ENCODE measurements around the gene AP3S2.
A peak's percentile ranks its signal among the peaks of the same experiment; 100 is the strongest.
"Not testable (repeated sequence)": the region's sequence is repeated elsewhere in the genome, so short reads cannot be mapped to it uniquely, and the experiment has no call there.

The AP3S2 gene

DNA sequence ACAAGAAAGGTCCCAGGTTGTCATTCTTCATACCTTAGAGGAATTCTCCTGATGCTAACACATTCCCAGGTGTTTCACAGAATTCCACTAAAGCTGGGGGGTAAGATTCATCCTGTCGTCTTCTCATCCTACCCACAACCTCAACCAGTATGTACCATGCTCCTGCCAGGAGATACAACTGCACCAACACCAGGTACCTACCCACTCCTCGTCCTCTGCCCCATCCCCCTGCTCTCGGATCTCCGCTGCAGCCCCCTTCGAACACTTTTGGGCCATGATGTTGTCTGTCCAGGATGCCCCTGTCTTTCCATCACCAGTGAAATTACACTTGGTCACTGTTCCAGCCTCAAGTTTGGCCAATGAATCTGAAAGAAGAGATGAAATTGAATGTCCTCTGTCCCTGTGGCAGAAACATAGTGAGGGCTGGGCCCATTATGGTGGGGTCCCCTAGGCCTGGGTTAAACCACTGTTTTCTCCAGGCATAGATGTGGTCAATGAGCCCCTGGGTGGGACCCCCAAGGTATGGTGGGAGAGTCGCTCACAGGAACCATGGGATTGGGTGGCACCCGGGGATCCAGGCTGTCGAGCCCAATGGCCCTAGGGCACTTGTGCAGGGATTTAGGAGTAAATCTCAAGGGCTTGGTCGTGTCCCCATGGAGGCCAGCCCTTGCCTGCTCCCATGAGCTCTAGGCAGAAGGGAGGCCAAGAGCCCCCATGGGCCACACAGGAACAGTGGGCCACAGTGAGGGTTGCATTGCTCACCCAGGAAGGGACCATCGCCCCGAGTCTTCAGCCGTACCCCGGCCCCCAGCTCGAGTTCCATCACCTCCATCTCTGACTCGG lies 9.4 kb upstream of the AP3S2 start:
- DNase-seq = no peak

DNA sequence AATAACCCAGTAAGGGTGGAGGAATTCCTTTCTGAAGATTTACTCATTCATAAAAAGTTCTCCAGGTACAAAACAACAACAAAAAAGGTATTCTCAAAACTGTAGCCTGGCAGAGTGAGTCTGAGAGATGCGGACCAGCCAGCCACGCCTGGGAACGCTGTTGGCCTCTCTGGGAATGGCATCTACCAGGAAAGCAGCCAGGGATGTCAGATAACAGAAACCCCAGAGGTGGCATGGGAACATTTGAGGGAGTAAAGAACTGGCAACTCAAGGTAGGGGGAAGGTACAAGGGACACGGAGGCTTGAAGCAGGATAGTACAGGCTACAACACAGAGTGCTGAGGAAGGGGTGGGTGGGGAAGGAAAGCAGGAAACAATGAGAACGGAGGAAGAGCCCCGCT lies 7.1 kb upstream of the AP3S2 start:
- no peak for DNase-seq

DNA sequence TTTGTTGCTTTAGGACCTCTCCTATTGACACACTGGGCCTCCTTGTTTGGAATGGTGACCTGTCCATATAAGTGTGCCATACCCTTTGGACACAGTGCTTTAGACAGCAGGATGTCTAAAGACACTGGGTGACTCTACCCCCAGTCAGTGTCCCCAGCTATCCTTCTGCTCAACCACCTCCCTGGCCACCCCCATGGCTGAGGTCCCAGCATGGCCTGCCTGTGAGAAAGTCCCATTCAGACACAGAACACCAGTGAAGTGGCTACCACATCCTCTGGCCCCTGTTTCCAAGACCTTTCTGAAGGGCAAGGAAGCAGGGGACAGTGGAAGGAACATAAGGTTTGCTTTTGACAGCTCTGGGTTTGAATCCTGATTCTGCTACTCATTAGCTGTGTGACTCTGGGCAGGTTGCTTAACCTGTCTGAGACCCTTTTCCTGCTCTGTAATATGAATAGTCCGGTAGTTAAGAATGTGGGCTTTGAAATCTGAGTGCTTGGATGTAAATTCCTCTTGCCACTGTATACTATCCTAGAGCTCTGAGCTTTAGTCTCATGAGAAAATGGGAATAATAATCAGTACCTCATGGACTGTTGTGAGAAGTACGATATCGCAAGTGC lies 6.3 kb upstream of the AP3S2 start:
- DNase-seq = no peak

DNA sequence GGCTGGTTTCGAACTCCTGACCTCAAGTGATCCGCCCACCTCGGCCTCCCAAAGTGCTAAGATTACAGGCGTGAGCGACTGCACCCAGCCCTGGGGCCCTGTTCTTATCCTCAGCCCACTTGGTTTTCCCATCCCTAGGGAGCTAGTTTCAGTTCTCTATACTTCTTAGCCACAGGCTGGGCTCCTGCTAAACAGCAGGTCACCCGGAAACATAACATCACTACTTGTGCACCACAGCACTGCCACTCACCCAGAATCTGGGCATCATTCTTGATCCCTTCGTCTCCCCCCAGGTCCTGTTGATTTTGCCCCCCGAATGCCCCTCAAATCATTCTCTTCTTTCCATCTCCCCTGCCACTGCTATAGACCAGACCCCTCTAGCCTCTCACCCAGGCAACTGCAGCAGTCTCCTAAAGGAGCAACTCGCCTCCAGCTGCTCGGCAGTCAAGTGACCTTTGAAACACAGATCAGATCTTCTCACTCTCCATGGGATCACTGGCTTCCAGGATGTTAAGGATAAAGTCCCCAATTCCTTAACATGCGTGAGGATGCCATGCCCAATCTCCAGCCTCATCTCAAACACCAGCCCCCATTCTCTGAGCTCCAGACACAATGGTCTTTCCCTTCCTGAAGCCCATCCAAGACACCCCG lies 5.6 kb upstream of the AP3S2 start:
- no peak for DNase-seq

DNA sequence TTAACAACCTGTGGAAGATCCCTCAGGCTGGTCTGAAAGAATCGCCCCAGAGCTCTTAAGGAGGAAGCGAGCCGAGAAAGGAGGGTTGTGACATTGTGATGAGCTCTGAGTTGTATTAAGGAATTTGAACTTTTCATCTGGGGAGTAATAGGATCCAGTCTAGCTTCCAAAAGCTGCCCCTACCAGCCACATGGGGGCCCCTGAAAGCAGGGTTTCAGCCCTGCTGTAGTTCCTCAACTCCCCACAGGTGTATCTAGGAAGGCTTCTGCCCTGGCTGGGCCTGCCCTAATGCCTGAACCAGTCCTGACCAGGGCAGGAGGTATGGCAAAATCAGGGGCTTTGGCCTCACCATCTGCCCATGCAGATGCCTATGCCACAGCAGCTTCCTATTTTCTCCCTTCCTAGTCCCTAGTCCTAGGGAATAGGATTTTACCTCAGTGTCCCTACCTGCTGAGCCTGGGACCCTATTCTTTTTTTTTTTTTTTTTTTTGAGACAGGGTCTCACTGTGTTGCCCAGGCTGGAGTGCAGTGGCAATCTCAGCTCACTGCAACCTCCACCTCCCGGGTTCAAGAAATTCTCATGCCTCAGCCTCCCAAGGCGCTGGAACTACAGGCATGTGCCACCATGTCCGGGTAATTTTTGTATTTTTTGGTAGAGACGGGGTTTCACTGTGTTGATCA lies 5.0 kb upstream of the AP3S2 start:
- peak; percentile 39 for DNase-seq

DNA sequence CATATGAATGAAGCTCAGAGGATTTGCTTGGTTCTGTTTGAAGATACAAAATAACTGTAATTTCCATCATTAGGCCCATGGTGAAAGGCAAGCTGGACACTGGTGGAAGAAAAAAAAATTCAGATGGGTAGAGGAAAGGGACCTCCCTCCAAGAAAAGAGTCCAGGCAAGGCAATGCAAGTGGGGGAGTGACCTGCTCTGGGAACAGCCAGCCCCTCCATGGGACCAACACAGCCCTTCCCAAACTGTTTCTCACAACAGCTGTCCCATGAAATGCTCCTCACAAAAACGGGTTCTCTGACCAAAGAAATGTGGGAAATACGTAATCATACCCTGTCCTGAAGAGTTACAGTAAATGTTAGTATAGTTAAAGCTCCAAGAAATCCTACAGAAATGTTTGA lies 4.4 kb upstream of the AP3S2 start:
- no peak for DNase-seq

DNA sequence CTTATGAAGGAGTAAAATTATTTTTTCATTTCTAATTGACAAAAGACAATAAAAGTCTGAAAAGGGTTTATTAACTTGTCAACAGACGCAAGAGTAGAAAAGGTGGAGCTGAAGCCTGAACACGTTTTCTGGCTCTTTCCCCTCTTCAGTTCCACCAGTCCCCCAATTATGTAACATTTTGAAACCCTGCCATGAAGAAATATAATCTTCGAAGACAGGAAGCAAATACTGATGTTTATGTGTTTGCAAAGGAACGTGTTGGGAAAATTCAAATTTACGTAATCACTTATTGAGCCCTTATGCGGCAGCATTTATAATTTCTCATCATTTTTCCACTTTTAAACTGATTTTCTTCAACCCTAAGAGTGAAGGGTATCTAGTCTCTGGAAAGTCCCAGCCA lies 767 bp downstream of the AP3S2 start:
- DNase-seq = no peak

DNA sequence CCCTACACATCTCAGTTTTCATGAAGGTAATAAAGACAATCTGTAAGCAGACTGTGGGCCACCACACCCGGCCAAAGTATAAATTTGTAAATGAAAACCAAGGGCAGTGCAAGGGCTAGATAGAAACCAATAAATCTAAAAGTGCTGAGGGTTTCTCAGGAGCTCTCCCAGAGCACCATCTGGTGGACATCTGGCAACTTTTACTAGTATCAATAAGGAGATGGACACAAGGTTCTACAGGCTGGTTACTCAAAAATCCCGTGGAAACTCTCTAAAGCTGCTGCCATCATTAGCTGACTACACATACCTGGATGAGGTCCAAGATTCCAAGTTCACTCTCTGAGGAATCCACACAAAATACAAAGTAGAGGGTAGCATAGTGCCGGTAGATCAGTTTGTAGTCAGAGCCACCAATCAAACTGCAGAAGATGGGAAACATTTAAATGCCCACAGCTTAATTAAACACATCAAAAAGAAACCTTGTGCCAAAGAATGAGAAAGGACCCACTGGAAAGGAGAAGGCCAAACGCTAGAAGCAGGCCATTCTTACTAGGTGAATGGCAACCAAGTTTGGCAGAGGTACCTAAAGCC lies 5.5 kb downstream of the AP3S2 start:
- no peak for DNase-seq

DNA sequence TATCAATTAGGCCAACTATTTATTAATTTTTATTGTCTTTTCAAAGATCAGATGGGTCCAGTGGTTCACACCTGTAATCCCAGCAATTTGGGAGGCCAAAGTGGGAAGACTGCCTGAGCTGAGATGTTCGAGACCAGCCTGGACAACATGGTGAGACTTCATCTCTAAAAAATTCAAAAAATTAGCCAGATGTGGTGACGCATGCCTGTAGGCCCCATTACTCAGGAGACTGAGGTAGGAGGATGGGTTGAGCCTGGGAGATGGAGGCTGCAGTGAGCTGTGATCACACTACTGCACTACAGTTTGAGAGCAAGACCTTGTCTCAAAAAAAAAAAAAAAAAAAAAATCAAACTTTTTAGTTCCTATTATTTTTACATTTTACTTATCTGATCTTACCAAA lies 8.2 kb downstream of the AP3S2 start:
- DNase-seq = no peak

DNA sequence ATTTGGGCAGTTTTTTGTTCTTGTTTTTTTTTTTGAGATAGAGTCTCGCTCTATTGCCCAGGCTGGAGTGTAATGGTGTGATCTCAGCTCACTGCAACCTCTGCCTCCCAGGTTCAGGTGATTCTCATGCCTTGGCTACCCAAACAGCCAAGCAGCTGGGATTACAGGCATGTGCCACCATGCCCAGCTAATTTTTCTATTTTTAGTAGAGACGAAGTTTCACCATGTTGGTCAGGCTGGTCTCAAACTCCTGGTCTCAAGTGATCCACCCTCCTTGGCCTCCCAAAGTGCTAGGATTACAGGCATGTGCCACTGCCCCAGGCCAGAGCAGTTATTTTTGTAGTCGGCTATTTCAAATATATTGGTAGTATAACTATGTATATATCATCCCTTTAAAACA lies 8.6 kb downstream of the AP3S2 start:
- not testable (repeated sequence) for DNase-seq

DNA sequence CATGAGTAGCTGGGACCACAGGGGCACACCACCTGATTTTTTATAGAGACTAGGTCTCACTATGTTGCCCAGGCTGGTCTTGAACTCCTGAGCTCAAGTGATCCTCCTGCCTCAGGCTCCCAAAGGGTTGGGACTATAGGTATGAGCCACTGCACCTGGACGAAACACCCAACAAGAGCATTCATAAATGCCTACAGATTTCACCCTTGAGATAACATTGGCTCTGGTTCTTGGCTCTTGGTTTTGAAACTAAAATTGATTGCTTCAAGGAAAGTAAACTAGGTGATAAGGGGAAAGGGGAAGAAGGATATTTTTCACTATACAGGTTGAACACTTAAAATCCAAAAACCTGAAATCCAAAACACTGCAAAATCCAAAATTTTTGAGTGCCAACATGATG lies 10.3 kb downstream of the AP3S2 start:
- DNase-seq = no peak

DNA sequence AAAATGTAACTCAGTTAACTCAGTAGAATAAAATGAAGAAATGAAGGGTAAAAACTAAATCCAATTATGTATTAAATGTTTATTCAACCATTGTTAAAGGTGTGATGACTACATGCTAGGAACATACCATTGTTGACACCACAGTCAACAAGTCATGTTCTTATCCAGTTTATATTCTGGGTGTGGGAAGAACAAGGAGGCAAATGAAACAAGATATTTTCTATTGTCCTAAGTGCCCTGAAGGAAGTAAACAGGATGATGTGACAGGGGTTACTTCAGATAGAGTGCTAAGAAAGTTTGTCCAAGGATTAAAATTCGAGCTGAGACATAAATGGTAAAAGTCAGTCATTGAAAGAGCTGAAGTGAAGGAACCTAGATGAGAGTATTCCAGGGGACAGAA lies 13.1 kb downstream of the AP3S2 start:
- DNase-seq = no peak

DNA sequence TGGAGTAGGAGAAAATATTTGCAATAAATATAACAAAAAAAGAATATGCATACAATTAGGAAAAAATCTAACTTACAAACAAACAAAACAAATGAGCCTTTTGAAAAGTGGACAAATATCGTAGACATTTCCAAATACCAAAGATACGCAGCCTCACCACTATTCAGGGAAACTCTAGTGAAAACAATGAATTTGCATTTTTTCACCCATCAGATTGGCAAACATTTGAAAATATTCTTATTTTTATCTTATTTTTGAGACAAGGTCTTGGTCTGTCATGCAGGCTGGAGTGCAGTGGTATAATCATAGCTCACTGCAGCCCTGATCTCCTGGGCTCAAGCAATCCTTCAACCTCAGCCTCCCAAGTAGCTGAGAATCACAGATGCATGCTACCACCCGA lies 15.5 kb downstream of the AP3S2 start:
- no peak for DNase-seq

DNA sequence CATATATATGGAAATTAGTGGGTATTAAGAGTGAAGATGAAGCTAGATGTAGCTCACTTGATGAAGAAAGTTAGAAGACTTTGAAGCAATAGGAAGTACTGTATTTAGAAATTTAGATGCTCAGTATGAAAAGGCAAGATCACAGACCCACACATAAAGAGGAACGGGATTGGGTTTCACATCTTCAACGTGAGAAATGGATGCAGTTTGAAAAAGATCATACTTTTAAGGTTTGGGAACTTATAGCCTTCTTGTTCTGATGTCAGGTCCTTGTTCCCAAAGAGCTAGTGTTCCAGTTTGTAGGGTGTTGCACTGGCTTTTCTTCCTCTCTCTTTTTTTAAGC lies 16.7 kb downstream of the AP3S2 start:
- no peak for DNase-seq

DNA sequence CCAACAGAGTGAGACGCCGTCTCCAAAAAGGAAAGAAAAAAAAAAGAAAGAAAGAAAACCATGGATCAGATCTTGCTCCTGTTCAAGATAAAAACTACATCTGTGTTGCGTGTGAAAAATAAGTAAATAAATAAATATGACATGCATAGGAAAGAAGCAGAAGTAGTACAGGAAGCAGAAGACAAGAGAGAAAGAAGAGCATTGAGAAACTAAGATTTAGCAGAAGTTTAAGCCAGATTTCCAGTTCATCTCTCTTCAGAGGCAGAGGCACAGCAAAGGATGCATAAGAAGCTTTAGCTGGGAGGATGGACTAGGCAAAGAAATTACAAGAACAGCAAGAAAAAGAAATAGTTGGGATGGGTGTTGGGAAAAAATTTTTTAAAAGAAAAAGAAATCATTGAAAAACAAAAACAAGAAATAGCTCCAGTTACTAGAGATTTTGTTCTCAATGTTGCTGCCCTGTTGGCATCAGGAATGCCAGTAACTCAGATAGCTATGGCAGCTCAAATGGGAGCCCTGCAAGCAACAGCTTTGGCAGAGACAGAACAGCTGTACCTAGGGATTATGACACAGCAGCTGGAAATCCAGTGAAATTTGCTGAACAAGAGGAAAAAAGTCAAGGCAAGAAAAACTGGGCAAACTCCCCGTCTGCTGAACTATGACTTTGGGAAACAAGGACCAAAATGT lies 17.3 kb downstream of the AP3S2 start:
- DNase-seq = no peak

DNA sequence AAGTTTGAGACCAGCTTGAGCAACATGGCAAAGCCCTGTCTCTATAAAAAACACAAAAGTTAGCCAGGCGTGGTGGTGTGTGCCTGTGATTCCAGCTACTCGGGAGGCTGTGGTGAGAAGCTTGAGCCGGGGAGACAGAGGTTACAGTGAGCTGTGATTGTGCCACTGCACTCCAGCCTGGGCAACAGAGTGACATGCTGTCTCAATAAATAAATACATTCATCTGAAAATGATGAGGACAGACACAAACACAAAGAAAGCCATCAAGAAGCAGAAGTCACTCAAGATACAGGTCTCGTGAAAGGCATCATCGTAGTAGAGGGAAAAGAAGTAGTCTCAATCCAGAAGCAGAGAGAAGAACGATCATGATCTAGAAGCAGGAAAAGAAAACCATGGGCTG lies 18.1 kb downstream of the AP3S2 start:
- DNase-seq = no peak

DNA sequence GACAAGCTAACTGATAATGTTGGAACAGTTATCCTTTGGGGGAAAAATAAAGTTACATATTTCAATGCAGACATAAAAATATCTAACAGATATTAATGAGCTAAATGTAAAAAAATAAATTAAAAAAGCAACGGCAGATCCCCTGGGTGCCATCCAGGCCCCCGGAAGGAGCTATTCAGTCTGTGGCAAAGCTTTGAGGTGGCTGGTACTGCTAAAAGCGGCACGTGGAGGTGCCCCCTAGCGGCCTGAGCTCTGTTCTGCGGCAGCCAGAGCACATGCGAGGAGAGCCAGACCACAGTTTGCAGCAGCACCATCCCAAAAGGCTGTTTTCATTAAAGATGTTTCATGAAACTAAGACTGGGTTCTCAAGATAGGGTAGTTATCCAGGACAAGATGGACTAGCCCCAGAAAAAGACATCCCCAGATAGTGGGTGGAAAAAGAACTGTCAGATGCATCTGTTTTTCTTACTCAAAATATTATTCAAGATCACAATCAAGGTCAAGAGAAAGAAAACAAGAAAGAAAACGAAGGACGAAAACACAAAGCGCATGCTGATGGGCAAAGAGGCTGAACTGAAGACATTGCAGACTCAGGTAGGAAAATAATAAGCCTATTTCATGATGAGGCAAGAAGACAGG lies 18.7 kb downstream of the AP3S2 start:
- DNase-seq = peak; percentile 85

DNA sequence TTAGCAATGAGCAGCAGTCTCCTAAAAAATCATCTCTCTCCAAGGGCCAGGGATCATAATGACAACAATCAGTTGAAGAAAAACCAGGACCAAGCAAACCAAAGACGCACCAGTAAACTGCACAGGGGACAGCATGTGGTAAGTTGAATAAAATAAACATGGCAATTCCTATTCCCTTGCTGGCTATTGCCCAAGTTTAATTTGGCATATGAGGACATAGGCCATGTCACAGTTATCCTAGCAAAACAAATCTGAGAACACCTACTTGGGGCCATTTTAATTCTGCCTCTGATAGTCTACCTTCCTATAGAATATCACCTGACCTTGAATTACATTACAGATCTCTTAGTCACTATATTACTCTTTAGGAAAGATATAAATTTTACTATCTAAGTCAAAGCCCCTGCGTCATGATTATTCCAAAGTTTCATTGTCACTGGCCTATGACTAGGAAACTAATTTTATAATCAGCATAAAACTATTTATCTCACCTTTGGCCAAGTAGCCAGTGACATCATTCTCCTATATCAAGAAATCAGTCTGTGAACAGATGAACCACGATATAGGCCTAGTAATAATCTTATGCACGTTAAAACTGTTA lies 23.0 kb downstream of the AP3S2 start:
- DNase-seq = no peak

DNA sequence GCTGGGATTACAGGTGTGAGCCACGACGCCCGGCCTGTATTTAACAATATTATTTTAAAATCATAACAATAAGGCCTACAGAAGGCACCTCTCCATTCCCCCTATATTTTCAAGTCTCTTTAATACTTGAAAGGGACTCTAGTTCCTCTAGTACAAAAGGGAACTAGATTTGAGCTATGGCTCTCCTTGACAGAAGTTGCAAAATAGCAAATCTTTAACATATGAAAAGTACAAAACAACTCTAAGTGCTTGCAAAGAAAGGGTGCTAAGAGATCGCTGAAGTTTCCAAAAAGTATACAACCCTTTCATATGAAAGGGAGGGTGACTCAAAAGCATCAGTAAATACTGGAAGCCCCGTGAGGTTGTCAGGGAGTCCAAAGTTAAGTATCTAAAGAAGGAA lies 23.8 kb downstream of the AP3S2 start:
- no peak for DNase-seq

DNA sequence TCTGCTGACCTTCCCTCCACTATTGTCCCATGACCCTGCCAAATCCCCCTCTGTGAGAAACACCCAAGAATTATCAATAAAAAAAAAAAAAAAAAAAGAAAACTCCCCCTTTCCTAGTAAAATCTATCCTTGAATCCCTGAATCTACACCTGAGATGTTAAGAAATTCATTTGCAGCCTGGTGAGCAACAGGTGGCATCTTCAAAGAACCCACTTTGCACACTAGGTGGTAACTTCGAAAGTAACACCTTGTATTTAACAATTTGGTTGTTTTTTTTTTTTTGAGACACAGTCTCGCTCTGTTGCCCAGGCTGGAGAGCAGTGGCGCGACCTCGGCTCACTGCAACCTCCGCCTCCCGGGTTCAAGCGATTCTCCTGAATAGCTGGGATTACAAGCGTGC lies 24.3 kb downstream of the AP3S2 start:
- DNase-seq = not testable (repeated sequence)

DNA sequence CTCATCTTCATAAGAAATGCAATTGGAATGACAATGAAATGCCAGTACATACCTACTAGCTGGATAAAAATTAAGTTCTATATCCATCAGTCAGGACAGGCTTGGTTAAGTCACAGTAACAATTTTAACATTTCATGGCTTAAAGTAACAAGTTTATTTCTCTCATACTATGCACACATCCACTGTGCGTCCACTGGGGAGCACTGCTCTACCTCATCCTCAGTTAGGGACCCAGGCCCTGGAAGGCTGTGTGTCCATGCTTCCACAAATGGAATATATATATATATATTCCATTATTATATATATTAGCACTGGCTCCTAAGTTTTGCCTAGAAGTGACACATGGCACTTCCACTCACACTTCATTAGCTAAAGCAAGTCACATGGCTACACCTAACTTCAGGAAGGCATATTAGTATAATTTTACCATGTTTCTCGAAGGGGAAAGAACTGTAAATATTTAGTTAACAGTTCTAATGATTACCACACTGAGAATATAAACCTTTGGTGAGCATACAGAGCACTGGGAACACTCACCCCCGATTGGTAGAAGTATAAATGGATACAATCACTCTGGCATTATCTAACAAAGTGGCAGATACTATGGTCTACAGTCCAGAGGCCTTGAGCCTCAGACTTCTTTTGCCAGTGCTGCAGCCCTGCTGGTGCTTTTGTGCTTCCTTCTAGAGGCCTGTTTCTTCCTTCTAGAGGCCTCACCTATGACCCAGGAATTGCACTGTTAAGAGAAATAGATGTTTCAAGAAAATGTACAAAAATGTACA lies 28.6 kb downstream of the AP3S2 start:
- no peak for DNase-seq

Measured in stimulated activated CD4-positive, alpha-beta T cell treated with anti-CD3 and anti-CD28 coated beads, Interleukin-4, amount 100 ng/mL, for 24 hours (primary cell).